ENCODE results near the gene FBLN1.

Gene FBLN1

GRCh38 chr22:45477366-45478107 is 25.1 kb upstream of the FBLN1 start:
- H3K27ac ChIP-seq (ENCODE audit: low read length), result no peak overlapping the region
- H3K27me3 ChIP-seq (ENCODE audit: control insufficient read depth in 1 of 2, insufficient read depth in 2 of 2, low read length in 2 of 2), result peaks cover 0 to 3% of the 10 kb centered on the region in 2 donors

GRCh38 chr22:45478108-45478771 is 24.4 kb upstream of the FBLN1 start:
- H3K27me3 ChIP-seq (ENCODE audit: control insufficient read depth in 1 of 2, insufficient read depth in 2 of 2, low read length in 2 of 2), result peaks cover 0 to 3% of the 10 kb centered on the region in 2 donors
- peaks cover 3% of the 10 kb centered on the region for H3K4me1 ChIP-seq (ENCODE audit: control insufficient read depth, insufficient read depth, low read length)
- no peak overlapping the region for H3K27ac ChIP-seq (ENCODE audit: low read length)

More at GRCh38 chr22:45477366-45478107, 25.1 kb upstream of the FBLN1 start:
- Histone ChIP-seq H3K36me3 (ENCODE audit: control insufficient read depth in 2 of 2, insufficient read depth in 2 of 2, low read length in 2 of 2) (no peaks in the 10 kb centered on the region), H3K4me1 (ENCODE audit: control insufficient read depth, insufficient read depth, low read length) (peaks cover 3% of the 10 kb centered on the region), H3K9me3 (ENCODE audit: control insufficient read depth in 2 of 2, low read length in 2 of 2) (no peaks in the 10 kb centered on the region), H3K4me3 (ENCODE audit: low read length in 2 of 2) (no peak overlapping the region), H3K9ac (ENCODE audit: low read length in 2 of 2) (no peak overlapping the region)

GRCh38 chr22:45480717-45481116 is 22.0 kb upstream of the FBLN1 start:
- no peak overlapping the region for H3K9ac ChIP-seq (ENCODE audit: low read length in 2 of 2)
- H3K27me3 ChIP-seq (ENCODE audit: control insufficient read depth in 1 of 2, insufficient read depth in 2 of 2, low read length in 2 of 2), result peaks cover 0 to 3% of the 10 kb centered on the region in 2 donors
- H3K4me1 ChIP-seq (ENCODE audit: control insufficient read depth, insufficient read depth, low read length), result peaks cover 2% of the 10 kb centered on the region
- no peak overlapping the region for H3K27ac ChIP-seq (ENCODE audit: low read length)
- H3K4me3 ChIP-seq (ENCODE audit: low read length in 2 of 2), result no peak overlapping the region
- H3K36me3 ChIP-seq (ENCODE audit: control insufficient read depth in 2 of 2, insufficient read depth in 2 of 2, low read length in 2 of 2), result no peaks in the 10 kb centered on the region
- H3K9me3 ChIP-seq (ENCODE audit: control insufficient read depth in 2 of 2, low read length in 2 of 2), result no peaks in the 10 kb centered on the region

More at GRCh38 chr22:45478108-45478771, 24.4 kb upstream of the FBLN1 start:
- Histone ChIP-seq H3K36me3 (ENCODE audit: control insufficient read depth in 2 of 2, insufficient read depth in 2 of 2, low read length in 2 of 2) (no peaks in the 10 kb centered on the region), H3K9me3 (ENCODE audit: control insufficient read depth in 2 of 2, low read length in 2 of 2) (no peaks in the 10 kb centered on the region), H3K9ac (ENCODE audit: low read length in 2 of 2) (no peak overlapping the region), H3K4me3 (ENCODE audit: low read length in 2 of 2) (no peak overlapping the region)

DNA sequence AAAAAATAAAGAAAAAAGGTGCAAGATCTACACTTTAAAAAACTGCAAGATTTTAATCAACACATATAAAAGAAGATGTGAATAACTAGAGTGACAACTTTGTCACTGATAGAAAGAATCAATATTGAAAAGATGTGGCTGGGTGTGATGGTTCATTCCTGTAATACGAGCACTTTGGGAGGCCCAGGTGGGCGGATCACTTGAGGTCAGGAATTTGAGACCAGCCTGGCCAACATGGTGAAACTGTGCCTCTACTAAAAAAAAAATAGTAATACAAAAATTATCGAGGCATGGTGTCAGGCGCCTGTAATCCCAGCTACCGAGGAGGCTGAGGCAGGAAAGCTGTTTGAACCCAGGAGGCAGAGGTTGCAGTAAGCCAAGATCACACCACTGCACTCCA is 21.0 kb upstream of the FBLN1 start:
- Histone ChIP-seq H3K27ac (ENCODE audit: low read length) (no peak overlapping the region), H3K9ac (ENCODE audit: low read length in 2 of 2) (no peak overlapping the region), H3K27me3 (ENCODE audit: control insufficient read depth in 1 of 2, insufficient read depth in 2 of 2, low read length in 2 of 2) (no peaks in the 10 kb centered on the region), H3K9me3 (ENCODE audit: control insufficient read depth in 2 of 2, low read length in 2 of 2) (no peaks in the 10 kb centered on the region), H3K36me3 (ENCODE audit: control insufficient read depth in 2 of 2, insufficient read depth in 2 of 2, low read length in 2 of 2) (no peaks in the 10 kb centered on the region), H3K4me3 (ENCODE audit: low read length in 2 of 2) (no peak overlapping the region), H3K4me1 (ENCODE audit: control insufficient read depth, insufficient read depth, low read length) (no peaks in the 10 kb centered on the region)

GRCh38 chr22:45482169-45482568 is 20.5 kb upstream of the FBLN1 start:
- H3K27me3 ChIP-seq (ENCODE audit: control insufficient read depth in 1 of 2, insufficient read depth in 2 of 2, low read length in 2 of 2), result no peaks in the 10 kb centered on the region
- H3K36me3 ChIP-seq (ENCODE audit: control insufficient read depth in 2 of 2, insufficient read depth in 2 of 2, low read length in 2 of 2), result no peaks in the 10 kb centered on the region
- H3K9ac ChIP-seq (ENCODE audit: low read length in 2 of 2), result no peak overlapping the region
- no peaks in the 10 kb centered on the region for H3K4me1 ChIP-seq (ENCODE audit: control insufficient read depth, insufficient read depth, low read length)
- no peak overlapping the region for H3K27ac ChIP-seq (ENCODE audit: low read length)
- H3K4me3 ChIP-seq (ENCODE audit: low read length in 2 of 2), result no peak overlapping the region
- H3K9me3 ChIP-seq (ENCODE audit: control insufficient read depth in 2 of 2, low read length in 2 of 2), result no peaks in the 10 kb centered on the region

- Histone ChIP-seq H3K27me3 (ENCODE audit: control insufficient read depth in 1 of 2, insufficient read depth in 2 of 2, low read length in 2 of 2) (no peaks in the 10 kb centered on the region), H3K36me3 (ENCODE audit: control insufficient read depth in 2 of 2, insufficient read depth in 2 of 2, low read length in 2 of 2) (no peaks in the 10 kb centered on the region), H3K27ac (ENCODE audit: low read length) (no peak overlapping the region), H3K4me1 (ENCODE audit: control insufficient read depth, insufficient read depth, low read length) (no peaks in the 10 kb centered on the region), H3K4me3 (ENCODE audit: low read length in 2 of 2) (no peak overlapping the region), H3K9ac (ENCODE audit: low read length in 2 of 2) (no peak overlapping the region), H3K9me3 (ENCODE audit: control insufficient read depth in 2 of 2, low read length in 2 of 2) (no peaks in the 10 kb centered on the region)
Measured at GRCh38 chr22:45483319-45483718, 19.4 kb upstream of the FBLN1 start.

DNA sequence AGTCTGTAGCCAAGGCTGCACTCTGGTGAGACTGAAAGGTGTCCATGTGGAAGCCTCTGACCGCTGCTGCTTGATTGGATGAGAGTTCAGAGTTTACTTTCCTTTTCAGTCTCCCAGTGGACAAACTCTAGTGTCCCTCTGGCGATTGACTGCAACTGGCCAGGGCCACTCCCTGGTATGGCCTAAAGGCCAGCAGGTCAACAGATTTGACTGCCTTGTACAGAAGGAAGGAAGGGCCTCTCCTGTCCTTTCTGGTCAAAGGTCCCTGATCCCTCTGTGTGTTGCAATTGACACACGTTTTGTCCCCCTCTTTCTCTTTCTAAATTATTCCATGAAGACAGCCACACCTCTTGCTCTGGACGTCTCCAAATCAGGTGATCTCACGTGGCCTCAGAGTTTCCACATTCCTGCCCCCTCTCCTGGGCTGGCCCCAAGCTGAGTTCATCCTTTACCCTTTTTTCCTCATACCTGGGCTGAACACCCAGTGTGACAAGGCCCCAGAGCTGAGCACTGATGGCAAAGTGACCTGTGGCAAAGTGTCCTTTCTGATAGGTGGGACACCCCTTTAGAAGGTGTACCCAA is 18.7 kb upstream of the FBLN1 start:
- Histone ChIP-seq H3K27me3 (ENCODE audit: control insufficient read depth in 1 of 2, insufficient read depth in 2 of 2, low read length in 2 of 2) (no peaks in the 10 kb centered on the region), H3K4me3 (ENCODE audit: low read length in 2 of 2) (no peak overlapping the region), H3K27ac (ENCODE audit: low read length) (no peak overlapping the region)

DNA sequence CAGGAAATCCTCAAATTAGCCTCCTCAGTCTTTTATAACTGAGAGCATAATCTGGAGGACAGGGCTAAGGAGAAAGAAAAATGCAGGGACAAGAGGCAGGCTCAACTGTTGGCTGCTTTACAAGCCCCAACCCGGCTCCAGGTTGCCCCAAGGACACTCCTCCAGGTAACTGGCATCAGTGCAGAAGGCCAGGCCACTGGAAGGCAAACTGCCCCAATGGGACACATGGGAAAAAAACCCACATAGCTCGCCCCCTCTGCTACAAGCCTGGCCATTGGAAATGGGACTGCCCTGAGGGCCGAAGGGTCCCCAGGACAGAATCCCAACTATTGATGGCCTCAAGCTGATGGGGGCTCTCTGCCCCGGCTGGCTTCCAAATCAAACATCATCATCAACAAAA is 17.9 kb upstream of the FBLN1 start:
- H3K4me3 ChIP-seq (ENCODE audit: low read length in 2 of 2), result no peak overlapping the region
- H3K4me1 ChIP-seq (ENCODE audit: control insufficient read depth, insufficient read depth, low read length), result no peaks in the 10 kb centered on the region
- no peaks in the 10 kb centered on the region for H3K36me3 ChIP-seq (ENCODE audit: control insufficient read depth in 2 of 2, insufficient read depth in 2 of 2, low read length in 2 of 2)
- no peak overlapping the region for H3K27ac ChIP-seq (ENCODE audit: low read length)
- no peak overlapping the region for H3K9ac ChIP-seq (ENCODE audit: low read length in 2 of 2)
- H3K27me3 ChIP-seq (ENCODE audit: control insufficient read depth in 1 of 2, insufficient read depth in 2 of 2, low read length in 2 of 2), result no peaks in the 10 kb centered on the region
- H3K9me3 ChIP-seq (ENCODE audit: control insufficient read depth in 2 of 2, low read length in 2 of 2), result no peaks in the 10 kb centered on the region

More for the DNA sequence above, 18.7 kb upstream of the FBLN1 start:
- Histone ChIP-seq H3K9me3 (ENCODE audit: control insufficient read depth in 2 of 2, low read length in 2 of 2) (no peaks in the 10 kb centered on the region), H3K9ac (ENCODE audit: low read length in 2 of 2) (no peak overlapping the region), H3K36me3 (ENCODE audit: control insufficient read depth in 2 of 2, insufficient read depth in 2 of 2, low read length in 2 of 2) (no peaks in the 10 kb centered on the region), H3K4me1 (ENCODE audit: control insufficient read depth, insufficient read depth, low read length) (no peaks in the 10 kb centered on the region)

DNA sequence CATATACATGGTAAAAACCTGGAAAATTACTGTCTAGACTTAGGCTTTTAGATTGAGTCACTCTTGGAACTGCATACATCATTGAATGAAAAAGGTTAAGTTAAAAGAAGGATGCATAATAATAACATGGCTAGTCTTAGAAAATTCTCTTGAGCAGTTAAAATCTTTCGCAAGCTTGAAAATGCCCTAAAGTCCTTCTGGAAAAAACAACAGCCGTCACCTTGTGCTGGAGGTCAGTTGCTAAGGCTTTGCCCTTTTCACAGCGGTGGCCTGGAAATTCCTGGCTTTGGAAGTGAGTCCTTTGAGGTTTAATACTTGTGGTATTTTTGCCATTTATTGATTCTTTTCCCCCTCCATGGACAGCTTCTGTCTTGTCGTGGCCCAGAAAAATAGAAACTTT is 17.4 kb upstream of the FBLN1 start:
- Histone ChIP-seq H3K4me3 (ENCODE audit: low read length in 2 of 2) (no peak overlapping the region), H3K9me3 (ENCODE audit: control insufficient read depth in 2 of 2, low read length in 2 of 2) (no peaks in the 10 kb centered on the region), H3K4me1 (ENCODE audit: control insufficient read depth, insufficient read depth, low read length) (no peaks in the 10 kb centered on the region), H3K27me3 (ENCODE audit: control insufficient read depth in 1 of 2, insufficient read depth in 2 of 2, low read length in 2 of 2) (no peaks in the 10 kb centered on the region), H3K9ac (ENCODE audit: low read length in 2 of 2) (no peak overlapping the region), H3K27ac (ENCODE audit: low read length) (no peak overlapping the region), H3K36me3 (ENCODE audit: control insufficient read depth in 2 of 2, insufficient read depth in 2 of 2, low read length in 2 of 2) (no peaks in the 10 kb centered on the region)

DNA sequence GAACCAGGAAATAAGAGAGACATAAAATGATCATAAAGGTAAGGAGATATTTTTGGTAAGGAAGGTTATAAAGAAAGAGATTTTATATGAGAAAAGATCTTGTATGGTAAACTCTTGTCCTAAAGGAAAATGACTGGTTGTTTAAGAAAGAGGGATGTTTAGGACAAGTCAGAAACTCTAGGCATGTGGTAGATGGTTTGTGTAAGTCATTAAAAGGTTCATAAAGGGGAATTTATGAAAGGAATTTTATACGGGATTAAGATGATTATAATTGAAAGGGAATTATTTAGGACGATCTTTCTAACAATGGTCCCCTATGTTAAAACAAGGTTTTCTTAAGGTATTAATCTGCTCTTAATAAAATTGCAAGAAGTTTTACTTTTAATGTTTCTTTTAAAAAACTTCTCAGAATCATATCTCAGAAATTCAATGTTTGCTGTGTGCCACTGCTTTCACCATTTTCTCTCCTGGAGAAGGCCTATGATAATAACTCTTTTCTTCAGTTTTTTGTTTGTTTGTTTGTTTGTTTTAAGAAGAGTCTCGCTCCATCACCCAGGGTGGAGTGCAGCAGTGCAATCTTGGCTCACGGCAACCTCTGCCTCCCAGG is 13.8 kb upstream of the FBLN1 start:
- no peaks in the 10 kb centered on the region for H3K27me3 ChIP-seq (ENCODE audit: control insufficient read depth in 1 of 2, insufficient read depth in 2 of 2, low read length in 2 of 2)
- H3K9me3 ChIP-seq (ENCODE audit: control insufficient read depth in 2 of 2, low read length in 2 of 2), result no peaks in the 10 kb centered on the region
- H3K36me3 ChIP-seq (ENCODE audit: control insufficient read depth in 2 of 2, insufficient read depth in 2 of 2, low read length in 2 of 2), result no peaks in the 10 kb centered on the region
- H3K4me3 ChIP-seq (ENCODE audit: low read length in 2 of 2), result no peak overlapping the region
- no peak overlapping the region for H3K27ac ChIP-seq (ENCODE audit: low read length)
- H3K4me1 ChIP-seq (ENCODE audit: control insufficient read depth, insufficient read depth, low read length), result no peaks in the 10 kb centered on the region
- no peak overlapping the region for H3K9ac ChIP-seq (ENCODE audit: low read length in 2 of 2)
